Loucy (cell line): ENCODE measurements around the gene ADARB2.

Experiments
- EZH2phosphoT487 ChIP-seq: fragments of 200-600 bp; IDR thresholded peaks from 2 replicates; pipeline ENCODE4 v1.6.1; 2018; ENCODE audit warnings: antibody characterized with exemption, mild to moderate bottlenecking, moderate library complexity, borderline replicate concordance
- TF ChIP-seq, protein P1 (sequence below): fragments of 200-600 bp; sonication (generic); conservative IDR thresholded peaks from 2 replicates; pipeline ENCODE4 v1.5.1; 2014; ENCODE audit warnings: mild to moderate bottlenecking, antibody characterized with exemption, low read length

DNA sequence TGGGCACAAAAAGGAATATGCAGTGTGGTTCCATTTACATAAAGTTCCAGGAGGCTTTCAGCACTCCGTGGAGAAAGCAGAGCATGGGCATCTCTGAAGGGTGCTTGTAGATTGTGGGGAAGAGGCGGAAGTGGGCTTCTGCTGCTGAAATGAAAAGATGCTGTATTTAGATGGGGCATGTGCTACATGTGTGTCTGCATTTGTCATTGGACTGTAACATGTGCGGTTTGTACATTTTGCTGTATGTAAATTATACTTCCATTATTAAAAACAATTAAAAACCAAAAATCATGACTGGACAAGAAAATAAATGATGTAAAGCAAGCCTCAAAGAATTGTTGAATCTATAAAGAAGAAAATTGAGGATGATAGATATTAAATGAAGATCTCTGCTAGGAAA lies 347.1 kb downstream of the ADARB2 start:
- TF ChIP-seq, protein P1, sequence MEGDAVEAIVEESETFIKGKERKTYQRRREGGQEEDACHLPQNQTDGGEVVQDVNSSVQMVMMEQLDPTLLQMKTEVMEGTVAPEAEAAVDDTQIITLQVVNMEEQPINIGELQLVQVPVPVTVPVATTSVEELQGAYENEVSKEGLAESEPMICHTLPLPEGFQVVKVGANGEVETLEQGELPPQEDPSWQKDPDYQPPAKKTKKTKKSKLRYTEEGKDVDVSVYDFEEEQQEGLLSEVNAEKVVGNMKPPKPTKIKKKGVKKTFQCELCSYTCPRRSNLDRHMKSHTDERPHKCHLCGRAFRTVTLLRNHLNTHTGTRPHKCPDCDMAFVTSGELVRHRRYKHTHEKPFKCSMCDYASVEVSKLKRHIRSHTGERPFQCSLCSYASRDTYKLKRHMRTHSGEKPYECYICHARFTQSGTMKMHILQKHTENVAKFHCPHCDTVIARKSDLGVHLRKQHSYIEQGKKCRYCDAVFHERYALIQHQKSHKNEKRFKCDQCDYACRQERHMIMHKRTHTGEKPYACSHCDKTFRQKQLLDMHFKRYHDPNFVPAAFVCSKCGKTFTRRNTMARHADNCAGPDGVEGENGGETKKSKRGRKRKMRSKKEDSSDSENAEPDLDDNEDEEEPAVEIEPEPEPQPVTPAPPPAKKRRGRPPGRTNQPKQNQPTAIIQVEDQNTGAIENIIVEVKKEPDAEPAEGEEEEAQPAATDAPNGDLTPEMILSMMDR, result no peak
- no peak for TF ChIP-seq EZH2phosphoT487
